Hepatocyte (in vitro differentiated cells): ENCODE measurements around the gene KIF13A.

Experiments
- CTCF ChIP-seq: fragments of 200-600 bp; sonication (generic); IDR thresholded peaks from 2 replicates; pipeline ENCODE4 v1.5.1; 2016; ENCODE audit warnings: antibody characterized with exemption, mild to moderate bottlenecking; ENCODE audit not compliant: poor library complexity
- EZH2 ChIP-seq: fragments of 200-600 bp; sonication (generic); IDR thresholded peaks from 2 replicates; pipeline ENCODE4 v1.6.1; 2016; ENCODE audit warnings: antibody characterized with exemption, mild to moderate bottlenecking, borderline replicate concordance

GRCh38 chr6:18031680-18032256 is 44.3 kb upstream of the KIF13A start:
- TF ChIP-seq CTCF: no peak
- no peak for TF ChIP-seq EZH2
